Liver (tissue), 9 donors: ENCODE results near the gene CARTPT. TPM values are rescaled to one million over a fixed set of nuclear protein-coding genes. Genes with fewer than 3 reads are reported as not detected.

Source experiments
- DNase-seq: peaks from one replicate; pipeline ENCODE4 v3.0.0-alpha.2; 2017; ENCODE audit warnings: low spot score
- H3K27ac ChIP-seq, 2 donors: one replicate each; pipeline ENCODE4 v1.7.0; 2013; ENCODE audit warnings: inconsistent platforms in 2 of 2, low read length in 2 of 2, control low read depth in 1 of 2, low read depth in 1 of 2, mild to moderate bottlenecking in 1 of 2
- H3K27me3 ChIP-seq, 4 donors: one replicate each; pipeline versions ENCODE4 v1.6.1 to v1.7.0; 2013; ENCODE audit warnings: low read length in 3 of 4, inconsistent platforms in 1 of 4, mild to moderate bottlenecking in 1 of 4, moderate library complexity in 1 of 4; ENCODE audit not compliant: control insufficient read depth in 4 of 4, insufficient read depth in 4 of 4
- H3K36me3 ChIP-seq, 4 donors: one replicate each; pipeline versions ENCODE4 v1.6.1 to v1.7.0; 2013; ENCODE audit warnings: low read length in 3 of 4, mild to moderate bottlenecking in 3 of 4, low read depth in 1 of 4, moderate library complexity in 1 of 4; ENCODE audit not compliant: control insufficient read depth in 4 of 4, insufficient read depth in 3 of 4
- H3K4me1 ChIP-seq, 4 donors: one replicate each; pipeline versions ENCODE4 v1.6.1 to v1.7.0; 2013; ENCODE audit warnings: low read length in 3 of 4, mild to moderate bottlenecking in 3 of 4, moderate library complexity in 1 of 4; ENCODE audit not compliant: control insufficient read depth in 4 of 4, insufficient read depth in 4 of 4
- H3K4me3 ChIP-seq, 3 donors: one replicate each; pipeline versions ENCODE4 v1.6.1 to v1.7.0; 2013; ENCODE audit warnings: low read length in 3 of 3, control low read depth in 1 of 3, low read depth in 1 of 3, mild to moderate bottlenecking in 1 of 3
- H3K9ac ChIP-seq, 2 donors: one replicate each; pipeline ENCODE4 v1.7.0; 2013; ENCODE audit warnings: low read length in 2 of 2, mild to moderate bottlenecking in 2 of 2, moderate library complexity in 2 of 2, control low read depth in 1 of 2, low read depth in 1 of 2
- H3K9me3 ChIP-seq, 4 donors: one replicate each; pipeline versions ENCODE4 v1.6.1 to v1.7.0; 2013; ENCODE audit warnings: low read length in 3 of 4; ENCODE audit not compliant: control insufficient read depth in 4 of 4
- ATF3 ChIP-seq: IDR thresholded peaks from 2 replicates; pipeline ENCODE4 v1.6.1; 2016; ENCODE audit warnings: antibody characterized with exemption
- CTCF ChIP-seq: fragments of 150-350 bp; IDR thresholded peaks from 2 replicates; pipeline ENCODE4 v1.5.1; 2017; ENCODE audit warnings: improper control_type of control experiment, low read depth, low read length; ENCODE audit not compliant: missing input control
- EGR1 ChIP-seq, 2 donors: IDR thresholded peaks; 2 replicates each; pipeline ENCODE4 v1.6.1; 2016 to 2018; ENCODE audit warnings: antibody characterized with exemption in 2 of 2, low read depth in 2 of 2
- FOXA1 ChIP-seq: IDR thresholded peaks from 2 replicates; pipeline ENCODE4 v1.6.1; 2016; ENCODE audit warnings: antibody characterized with exemption
- FOXA2 ChIP-seq: IDR thresholded peaks from 2 replicates; pipeline ENCODE4 v1.6.1; 2016; ENCODE audit warnings: antibody characterized with exemption
- GABPA ChIP-seq, 2 donors: IDR thresholded peaks in 1 of 2; conservative IDR thresholded peaks in 1 of 2; 2 replicates each; pipeline ENCODE4 v1.6.1; 2016; ENCODE audit warnings: antibody characterized with exemption in 2 of 2, mild to moderate bottlenecking in 1 of 2, moderate library complexity in 1 of 2
- HNF4A ChIP-seq, 2 donors: conservative IDR thresholded peaks; 2 replicates each; pipeline ENCODE4 v1.6.1; 2016; ENCODE audit warnings: antibody characterized with exemption in 2 of 2, mild to moderate bottlenecking in 2 of 2
- HNF4G ChIP-seq: IDR thresholded peaks from 2 replicates; pipeline ENCODE4 v1.6.1; 2016; ENCODE audit warnings: antibody characterized with exemption
- JUND ChIP-seq, 2 donors: IDR thresholded peaks; 2 replicates each; pipeline ENCODE4 v1.6.1; 2016; ENCODE audit warnings: antibody characterized with exemption in 2 of 2
- MAX ChIP-seq: IDR thresholded peaks from 2 replicates; pipeline ENCODE4 v1.6.1; 2016; ENCODE audit warnings: antibody characterized with exemption
- NR2F2 ChIP-seq: IDR thresholded peaks from 2 replicates; pipeline ENCODE4 v1.6.1; 2016; ENCODE audit warnings: antibody characterized with exemption
- RAD21 ChIP-seq, 2 donors: IDR thresholded peaks; 2 replicates each; pipeline ENCODE4 v1.6.1; 2016; ENCODE audit warnings: antibody characterized with exemption in 2 of 2, mild to moderate bottlenecking in 2 of 2
- REST ChIP-seq: IDR thresholded peaks from 2 replicates; pipeline ENCODE4 v1.6.1; 2016; ENCODE audit warnings: antibody characterized with exemption, mild to moderate bottlenecking
- RXRA ChIP-seq, 2 donors: IDR thresholded peaks; 2 replicates each; pipeline ENCODE4 v1.6.1; 2017 to 2018; ENCODE audit warnings: antibody characterized with exemption in 2 of 2, mild to moderate bottlenecking in 1 of 2
- SP1 ChIP-seq: IDR thresholded peaks from 2 replicates; pipeline ENCODE4 v1.6.1; 2018; ENCODE audit warnings: antibody characterized with exemption, mild to moderate bottlenecking
- TAF1 ChIP-seq: conservative IDR thresholded peaks from 2 replicates; pipeline ENCODE4 v1.6.1; 2016; ENCODE audit warnings: antibody characterized with exemption, mild to moderate bottlenecking
- YY1 ChIP-seq: IDR thresholded peaks from 2 replicates; pipeline ENCODE4 v1.6.1; 2016; ENCODE audit warnings: antibody characterized with exemption, mild to moderate bottlenecking
- ZBTB33 ChIP-seq: IDR thresholded peaks from 2 replicates; pipeline ENCODE4 v1.6.1; 2016; ENCODE audit warnings: antibody characterized with exemption
- WGBS: extraction: QIAGEN DNeasy Blood & Tissue Kit; methylation state at CpG from one replicate; pipeline ENCODE4 v1.1.7; 2013; 5-methylcytosine and 5-hydroxymethylcytosine counted together
- polyA plus RNA-seq, 2 donors: library from polyadenylated mRNA; stranded (reverse) in 1 of 2; unstranded in 1 of 2; fragments of 200-250 nt in 1 of 2; fragments of >200 nt in 1 of 2; fragmentation: Nextera tagmentation in 1 of 2; extraction: Ambion mirVana in 1 of 2; gene quantifications; one replicate each; pipeline versions ENCODE4 v1.2.1 to v1.2.3, GENCODE V29; 2013 to 2015
- total RNA-seq, 2 donors: library from RNA; depleted of rRNA; stranded (reverse); fragments of >200 nt; gene quantifications; one replicate each; pipeline ENCODE4 v1.2.3, GENCODE V29; 2014
- donor health status: healthy.
- donor health status: healthy.
- donor health status: healthy.
- donor health status: healthy.
- donor health status: healthy.

Gene CARTPT
- total and polyA plus RNA-seq, 4 donors = not detected

- no peaks in the 10 kb centered on the region for H3K9me3 ChIP-seq
- TF ChIP-seq RAD21 (IDR thresholded peaks at IDR 0.05) = no peak
- TF ChIP-seq HNF4A (conservative IDR thresholded peaks at IDR 0.05) = no peak
- TF ChIP-seq TAF1 = no peak
- TF ChIP-seq CTCF = no peak
- no peak for TF ChIP-seq HNF4G
- 61% methylated on average over 1 of the region's 1 CpG for WGBS
- no peak for DNase-seq
- H3K27me3 ChIP-seq = no peaks in the 10 kb centered on the region
- no peak overlapping the region for H3K4me3 ChIP-seq
- no peak overlapping the region for H3K9ac ChIP-seq
- H3K4me1 ChIP-seq = no peaks in the 10 kb centered on the region
- no peak overlapping the region for H3K27ac ChIP-seq
- no peaks in the 10 kb centered on the region for H3K36me3 ChIP-seq
These were observed 12.9 kb downstream of the CARTPT start for GRCh38 chr5:71732011-71732410.

- no peak for DNase-seq
- Histone ChIP-seq H3K27ac (no peak overlapping the region), H3K4me3 (no peak overlapping the region), H3K4me1 (no peaks in the 10 kb centered on the region), H3K36me3 (no peaks in the 10 kb centered on the region), H3K9ac (no peak overlapping the region), H3K9me3 (no peaks in the 10 kb centered on the region), H3K27me3 (peaks cover 0 to 5% (median 0%) of the 10 kb centered on the region in 4 donors)
- TF ChIP-seq FOXA2 (no peak), CTCF (no peak), SP1 (no peak), NR2F2 (no peak), REST (no peak), HNF4A (conservative IDR thresholded peaks at IDR 0.05) (no peak), RXRA (IDR thresholded peaks at IDR 0.05) (no peak), HNF4G (no peak), MAX (no peak), EGR1 (IDR thresholded peaks at IDR 0.05; ENCODE audit: low read depth in 2 of 2) (no peak), YY1 (no peak), GABPA (IDR thresholded peaks at IDR 0.05 in 1 of 2, conservative IDR thresholded peaks at IDR 0.05 in 1 of 2) (no peak), JUND (IDR thresholded peaks at IDR 0.05) (no peak), FOXA1 (no peak), TAF1 (no peak), ZBTB33 (no peak), ATF3 (no peak), RAD21 (IDR thresholded peaks at IDR 0.05) (no peak)
These were observed 15.1 kb downstream of the CARTPT start for GRCh38 chr5:71734141-71734540.
